SK-N-SH treated with all-trans-retinoic acid at 6 μM for 48 hours (cell line): ENCODE measurements around the gene PCDH10.

Experiments
- ATAC-seq: fragments of 200-7000 bp; cut with Tn5 transposase; 3 replicates; pipeline ENCODE4 v1.9.1; 2020; ENCODE audit warnings: mild to moderate bottlenecking, moderate library complexity
- ARNTL ChIP-seq: fragments of 450-650 bp; formaldehyde crosslinking; IDR thresholded peaks from 2 replicates; pipeline ENCODE4 v1.5.0; 2020; ENCODE audit warnings: low read depth, mild to moderate bottlenecking, moderate library complexity, borderline replicate concordance
- CSDC2 ChIP-seq: fragments of 250-450 bp; sonication (Bioruptor Pico); IDR thresholded peaks from 2 replicates; pipeline ENCODE4 v1.5.0; 2020; ENCODE audit warnings: mild to moderate bottlenecking, moderate library complexity
- ESRRG ChIP-seq: fragments of 250-450 bp; sonication (Bioruptor Pico); IDR thresholded peaks from 2 replicates; pipeline ENCODE4 v1.6.1; 2021; ENCODE audit warnings: mild to moderate bottlenecking
- GLIS3 ChIP-seq: fragments of 250-450 bp; sonication (Bioruptor Pico); IDR thresholded peaks from 2 replicates; pipeline ENCODE4 v1.5.0; 2020; ENCODE audit warnings: mild to moderate bottlenecking, moderate library complexity
- ISL1 ChIP-seq: fragments of 250-450 bp; sonication (Bioruptor Pico); IDR thresholded peaks from 2 replicates; pipeline ENCODE4 v2.1.2; 2022; ENCODE audit warnings: mild to moderate bottlenecking, moderate library complexity
- OSR1 ChIP-seq: fragments of 250-450 bp; sonication (Bioruptor Pico); IDR thresholded peaks from 2 replicates; pipeline ENCODE4 v1.8.0; 2022; ENCODE audit warnings: moderate library complexity, mild to moderate bottlenecking, inconsistent platforms
- PPARA ChIP-seq: fragments of 250-450 bp; sonication (Bioruptor Pico); IDR thresholded peaks from 2 replicates; pipeline ENCODE4 v1.5.0; 2020; ENCODE audit warnings: mild to moderate bottlenecking, borderline replicate concordance
- RARB ChIP-seq: fragments of 250-450 bp; sonication (Bioruptor Pico); IDR thresholded peaks from 2 replicates; pipeline ENCODE4 v1.8.0; 2021; ENCODE audit warnings: mild to moderate bottlenecking, moderate library complexity
- TCF4 ChIP-seq: fragments of 250-450 bp; sonication (Bioruptor Pico); IDR thresholded peaks from 2 replicates; pipeline ENCODE4 v1.8.0; 2021; ENCODE audit warnings: mild to moderate bottlenecking, moderate library complexity, borderline replicate concordance
- TOX ChIP-seq: fragments of 250-450 bp; sonication (Bioruptor Pico); IDR thresholded peaks from 2 replicates; pipeline ENCODE4 v1.8.0; 2021; ENCODE audit warnings: mild to moderate bottlenecking, moderate library complexity, borderline replicate concordance
- ZC3H10 ChIP-seq: fragments of 250-450 bp; sonication (Bioruptor Pico); IDR thresholded peaks from 2 replicates; pipeline ENCODE4 v1.5.1; 2021; ENCODE audit warnings: mild to moderate bottlenecking, moderate library complexity
- ZFP3 ChIP-seq: fragments of 250-450 bp; sonication (Bioruptor Pico); IDR thresholded peaks from 2 replicates; pipeline ENCODE4 v1.5.0; 2020; ENCODE audit warnings: mild to moderate bottlenecking, moderate library complexity
- ZFP30 ChIP-seq: fragments of 450-650 bp; formaldehyde crosslinking; IDR thresholded peaks from 2 replicates; pipeline ENCODE4 v1.5.0; 2022; ENCODE audit warnings: mild to moderate bottlenecking, moderate library complexity
- ZNF565 ChIP-seq: fragments of 450-650 bp; formaldehyde crosslinking; conservative IDR thresholded peaks from 2 replicates; pipeline ENCODE4 v1.5.0; 2020; ENCODE audit warnings: low read depth, mild to moderate bottlenecking, moderate library complexity
- ZNF70 ChIP-seq: fragments of 450-650 bp; formaldehyde crosslinking; IDR thresholded peaks from 2 replicates; pipeline ENCODE4 v1.5.0; 2020; ENCODE audit warnings: mild to moderate bottlenecking, moderate library complexity
- ZNF8 ChIP-seq: fragments of 450-650 bp; formaldehyde crosslinking; IDR thresholded peaks from 2 replicates; pipeline ENCODE4 v1.5.0; 2020; ENCODE audit warnings: mild to moderate bottlenecking, moderate library complexity
- TF ChIP-seq, protein P1 (sequence below): fragments of 250-450 bp; sonication (Bioruptor Pico); IDR thresholded peaks from 2 replicates; pipeline ENCODE4 v1.5.1; 2021; ENCODE audit warnings: mild to moderate bottlenecking, moderate library complexity
- TF ChIP-seq, protein P2 (sequence below): fragments of 250-450 bp; sonication (Bioruptor Pico); IDR thresholded peaks from 2 replicates; pipeline ENCODE4 v1.5.0; 2020; ENCODE audit warnings: mild to moderate bottlenecking, moderate library complexity
- TF ChIP-seq, protein P3 (sequence below): fragments of 250-450 bp; sonication (Bioruptor Pico); IDR thresholded peaks from 2 replicates; pipeline ENCODE4 v1.5.1; 2020; ENCODE audit warnings: low read depth, mild to moderate bottlenecking, moderate library complexity

Gene PCDH10

DNA sequence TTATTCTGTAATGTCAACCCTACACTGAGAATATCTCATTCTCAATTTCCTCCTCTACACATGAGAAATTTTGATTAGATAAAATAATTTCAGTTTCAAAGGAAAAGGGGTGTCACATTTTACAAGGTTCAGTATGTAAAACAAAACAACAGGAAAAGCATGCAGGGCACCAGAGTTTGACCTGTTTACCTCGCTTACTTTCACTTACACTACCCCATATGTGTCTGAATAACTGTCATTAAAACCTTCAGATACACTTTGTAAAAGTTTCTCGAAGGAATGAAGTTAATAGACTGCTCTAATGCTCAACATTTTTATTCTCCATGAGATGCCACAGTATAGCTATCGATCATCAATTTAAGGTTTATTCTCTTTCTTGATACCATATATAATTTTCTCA lies 12.3 kb upstream of the PCDH10 start (continued):
- TF ChIP-seq, protein P1, sequence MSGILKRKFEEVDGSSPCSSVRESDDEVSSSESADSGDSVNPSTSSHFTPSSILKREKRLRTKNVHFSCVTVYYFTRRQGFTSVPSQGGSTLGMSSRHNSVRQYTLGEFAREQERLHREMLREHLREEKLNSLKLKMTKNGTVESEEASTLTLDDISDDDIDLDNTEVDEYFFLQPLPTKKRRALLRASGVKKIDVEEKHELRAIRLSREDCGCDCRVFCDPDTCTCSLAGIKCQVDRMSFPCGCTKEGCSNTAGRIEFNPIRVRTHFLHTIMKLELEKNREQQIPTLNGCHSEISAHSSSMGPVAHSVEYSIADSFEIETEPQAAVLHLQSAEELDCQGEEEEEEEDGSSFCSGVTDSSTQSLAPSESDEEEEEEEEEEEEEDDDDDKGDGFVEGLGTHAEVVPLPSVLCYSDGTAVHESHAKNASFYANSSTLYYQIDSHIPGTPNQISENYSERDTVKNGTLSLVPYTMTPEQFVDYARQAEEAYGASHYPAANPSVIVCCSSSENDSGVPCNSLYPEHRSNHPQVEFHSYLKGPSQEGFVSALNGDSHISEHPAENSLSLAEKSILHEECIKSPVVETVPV: no peak

DNA sequence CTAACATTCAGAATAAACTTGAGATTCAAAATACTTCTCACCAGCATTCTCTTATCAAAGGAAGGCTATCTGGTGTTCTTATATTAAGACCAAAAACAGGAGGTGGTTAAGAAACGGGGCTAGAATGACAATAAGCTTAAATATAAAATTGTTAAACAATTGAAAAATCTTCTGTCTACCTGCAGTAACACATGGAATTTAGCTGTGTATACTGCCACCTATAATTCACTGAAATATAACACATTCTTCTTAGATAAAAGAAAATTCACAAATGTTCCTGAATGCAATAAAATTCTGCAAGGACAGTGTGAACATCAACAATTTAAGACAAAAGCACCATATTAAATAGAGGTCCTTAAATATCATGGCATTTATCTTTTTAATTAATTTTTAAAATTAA lies 11.5 kb upstream of the PCDH10 start:
- no peak for ATAC-seq
- TF ChIP-seq PPARA (CRISPR knock-in tag): no peak
- no peak for TF ChIP-seq GLIS3
- TF ChIP-seq ZFP30 (CRISPR knock-in tag): no peak
- TF ChIP-seq ARNTL (CRISPR knock-in tag): no peak
- TF ChIP-seq ESRRG (CRISPR knock-in tag): no peak
- TF ChIP-seq, protein P2, sequence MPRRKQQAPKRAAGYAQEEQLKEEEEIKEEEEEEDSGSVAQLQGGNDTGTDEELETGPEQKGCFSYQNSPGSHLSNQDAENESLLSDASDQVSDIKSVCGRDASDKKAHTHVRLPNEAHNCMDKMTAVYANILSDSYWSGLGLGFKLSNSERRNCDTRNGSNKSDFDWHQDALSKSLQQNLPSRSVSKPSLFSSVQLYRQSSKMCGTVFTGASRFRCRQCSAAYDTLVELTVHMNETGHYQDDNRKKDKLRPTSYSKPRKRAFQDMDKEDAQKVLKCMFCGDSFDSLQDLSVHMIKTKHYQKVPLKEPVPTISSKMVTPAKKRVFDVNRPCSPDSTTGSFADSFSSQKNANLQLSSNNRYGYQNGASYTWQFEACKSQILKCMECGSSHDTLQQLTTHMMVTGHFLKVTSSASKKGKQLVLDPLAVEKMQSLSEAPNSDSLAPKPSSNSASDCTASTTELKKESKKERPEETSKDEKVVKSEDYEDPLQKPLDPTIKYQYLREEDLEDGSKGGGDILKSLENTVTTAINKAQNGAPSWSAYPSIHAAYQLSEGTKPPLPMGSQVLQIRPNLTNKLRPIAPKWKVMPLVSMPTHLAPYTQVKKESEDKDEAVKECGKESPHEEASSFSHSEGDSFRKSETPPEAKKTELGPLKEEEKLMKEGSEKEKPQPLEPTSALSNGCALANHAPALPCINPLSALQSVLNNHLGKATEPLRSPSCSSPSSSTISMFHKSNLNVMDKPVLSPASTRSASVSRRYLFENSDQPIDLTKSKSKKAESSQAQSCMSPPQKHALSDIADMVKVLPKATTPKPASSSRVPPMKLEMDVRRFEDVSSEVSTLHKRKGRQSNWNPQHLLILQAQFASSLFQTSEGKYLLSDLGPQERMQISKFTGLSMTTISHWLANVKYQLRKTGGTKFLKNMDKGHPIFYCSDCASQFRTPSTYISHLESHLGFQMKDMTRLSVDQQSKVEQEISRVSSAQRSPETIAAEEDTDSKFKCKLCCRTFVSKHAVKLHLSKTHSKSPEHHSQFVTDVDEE: no peak
- TF ChIP-seq ZNF70 (CRISPR knock-in tag): no peak
- no peak for TF ChIP-seq TCF4 (CRISPR knock-in tag)
- TF ChIP-seq, protein P3, sequence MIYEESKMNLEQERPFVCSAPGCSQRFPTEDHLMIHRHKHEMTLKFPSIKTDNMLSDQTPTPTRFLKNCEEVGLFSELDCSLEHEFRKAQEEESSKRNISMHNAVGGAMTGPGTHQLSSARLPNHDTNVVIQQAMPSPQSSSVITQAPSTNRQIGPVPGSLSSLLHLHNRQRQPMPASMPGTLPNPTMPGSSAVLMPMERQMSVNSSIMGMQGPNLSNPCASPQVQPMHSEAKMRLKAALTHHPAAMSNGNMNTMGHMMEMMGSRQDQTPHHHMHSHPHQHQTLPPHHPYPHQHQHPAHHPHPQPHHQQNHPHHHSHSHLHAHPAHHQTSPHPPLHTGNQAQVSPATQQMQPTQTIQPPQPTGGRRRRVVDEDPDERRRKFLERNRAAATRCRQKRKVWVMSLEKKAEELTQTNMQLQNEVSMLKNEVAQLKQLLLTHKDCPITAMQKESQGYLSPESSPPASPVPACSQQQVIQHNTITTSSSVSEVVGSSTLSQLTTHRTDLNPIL (CRISPR knock-in tag): no peak
- no peak for TF ChIP-seq CSDC2

DNA sequence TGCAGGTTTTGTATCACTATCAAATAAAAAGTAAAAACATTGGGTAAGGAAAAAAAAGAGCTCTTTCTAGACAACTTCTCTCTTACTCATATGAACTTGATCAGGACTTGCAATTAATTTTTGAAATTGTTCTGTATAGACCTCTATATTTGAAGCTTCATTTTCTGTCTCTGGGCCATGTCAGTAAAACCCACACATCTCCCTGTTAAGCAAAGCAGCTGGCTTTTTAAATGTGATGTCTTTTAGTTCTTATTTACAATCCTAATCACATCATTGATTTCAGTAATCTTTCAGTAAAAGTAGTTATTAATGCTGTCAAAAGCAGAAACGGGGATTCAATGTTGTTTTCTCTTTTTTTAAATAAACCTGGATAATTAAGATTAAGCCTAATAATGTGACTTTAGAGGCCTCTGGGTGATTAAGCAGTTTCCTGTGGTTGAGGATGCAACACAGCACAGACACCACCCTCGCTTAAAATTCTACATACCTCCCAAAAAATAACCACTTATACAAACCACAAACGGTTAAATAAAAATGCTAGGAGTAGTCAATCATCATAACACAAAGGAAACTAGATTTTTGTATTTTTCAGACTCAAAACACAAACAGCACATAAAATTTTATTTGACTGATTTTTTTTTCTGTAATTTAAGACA lies 5.2 kb upstream of the PCDH10 start:
- TF ChIP-seq ARNTL (CRISPR knock-in tag) (no peak), ZNF565 (CRISPR knock-in tag) (no peak), TOX (CRISPR knock-in tag) (no peak), RARB (CRISPR knock-in tag) (no peak), ISL1 (no peak), GLIS3 (no peak), ZFP3 (CRISPR knock-in tag) (no peak), PPARA (CRISPR knock-in tag) (no peak), CSDC2 (no peak), OSR1 (CRISPR knock-in tag) (no peak)
- TF ChIP-seq, protein P1: no peak
- TF ChIP-seq, protein P2: no peak
- no peak for ATAC-seq

DNA sequence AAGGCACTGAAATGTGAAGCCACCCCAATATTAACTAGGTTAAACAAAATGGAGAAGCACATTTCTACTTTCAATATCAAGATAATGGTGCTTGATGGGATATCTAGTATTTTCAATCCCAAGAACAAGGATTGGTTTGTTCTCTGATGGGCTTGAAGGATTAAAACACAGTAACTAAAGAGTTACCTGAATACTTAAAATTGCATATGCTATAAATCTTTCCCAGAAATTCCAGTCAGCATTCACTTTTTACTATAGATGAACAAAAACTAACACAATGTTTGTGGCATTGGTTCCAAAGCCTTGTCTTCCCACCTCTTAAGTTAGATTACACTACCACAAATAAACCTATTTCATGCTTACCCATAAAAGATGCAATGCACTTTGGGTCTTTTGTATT lies 3.9 kb upstream of the PCDH10 start:
- ATAC-seq: no peak
- TF ChIP-seq ESRRG (CRISPR knock-in tag) (no peak), ZC3H10 (no peak), GLIS3 (no peak), RARB (CRISPR knock-in tag) (no peak), ARNTL (CRISPR knock-in tag) (no peak), ZNF8 (CRISPR knock-in tag) (no peak), ZFP30 (CRISPR knock-in tag) (no peak)
- TF ChIP-seq, protein P1: no peak
